NCI-H2196 (cell line): ENCODE results near the gene FAM20C.

Source experiments
- DNase-seq: peaks from one replicate; lab custom pipeline; 2025; ENCODE audit not compliant: unreplicated experiment; lab: John Stamatoyannopoulos, UW

Gene FAM20C

DNA sequence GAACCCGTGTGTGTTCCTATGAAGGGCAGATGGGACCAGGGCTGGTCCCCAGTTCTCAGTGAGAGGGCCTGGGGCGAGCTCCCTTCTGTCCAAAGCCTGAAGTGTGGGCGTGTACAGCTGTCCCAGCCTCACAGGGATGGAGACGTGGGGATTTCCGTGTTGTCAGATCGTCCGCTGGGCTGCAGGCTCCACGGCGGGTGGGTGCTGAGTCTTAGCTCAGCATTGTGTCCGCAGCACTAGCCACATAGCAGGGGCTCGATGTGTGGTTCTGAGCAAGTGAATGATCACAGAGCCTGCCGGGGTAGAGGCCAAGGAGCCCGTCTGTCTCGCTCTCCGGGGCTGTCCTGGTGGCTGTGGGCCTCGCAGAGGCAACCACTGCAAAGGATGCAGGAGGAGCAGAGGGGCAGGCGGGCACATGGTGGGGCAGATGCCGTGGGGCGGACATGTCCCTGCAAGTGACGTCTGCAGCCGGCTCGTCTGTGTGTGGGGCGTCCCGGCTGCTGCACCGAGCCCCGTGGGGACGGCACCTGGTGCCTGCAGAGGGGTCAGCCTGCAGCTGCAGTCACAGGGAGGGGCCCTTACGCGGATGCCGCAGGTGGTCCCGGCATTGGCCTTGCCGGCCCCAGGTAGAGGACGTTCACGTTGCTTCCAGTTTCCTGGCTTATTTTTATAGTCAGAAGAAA is 30.9 kb downstream of the FAM20C start:
- DNase-seq, result no peak

- DNase-seq, result no peak
Observed at GRCh38 chr7:223861-224260, 31.5 kb downstream of the FAM20C start.

GRCh38 chr7:226281-226895 is 34.0 kb downstream of the FAM20C start:
- no peak for DNase-seq

DNA sequence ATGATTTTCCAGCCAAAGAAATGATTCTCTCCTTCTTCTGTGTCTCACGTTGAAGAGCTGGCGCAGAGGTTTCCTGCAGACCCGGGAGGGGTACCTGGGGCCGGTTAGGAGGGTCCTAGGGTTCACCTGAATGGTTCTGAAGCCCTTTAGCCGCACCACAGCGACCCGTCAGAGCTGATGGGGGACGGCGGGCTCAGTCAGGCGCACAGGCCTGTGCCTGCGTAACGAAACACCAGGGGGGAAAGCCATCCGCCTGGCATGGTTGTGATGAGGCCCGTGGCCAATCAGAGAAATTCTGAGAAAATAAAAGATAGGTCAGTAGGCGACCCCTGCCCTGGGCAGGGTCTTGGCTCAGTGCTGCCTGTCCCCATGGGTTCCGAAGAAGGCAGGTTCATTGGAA is 35.6 kb downstream of the FAM20C start:
- DNase-seq, result no peak

- DNase-seq, result no peak
Observed at GRCh38 chr7:228610-229009, 36.2 kb downstream of the FAM20C start.

- DNase-seq, result no peak
Observed at GRCh38 chr7:229184-229964, 37.0 kb downstream of the FAM20C start.

GRCh38 chr7:230274-230673 is 37.9 kb downstream of the FAM20C start:
- no peak for DNase-seq

DNA sequence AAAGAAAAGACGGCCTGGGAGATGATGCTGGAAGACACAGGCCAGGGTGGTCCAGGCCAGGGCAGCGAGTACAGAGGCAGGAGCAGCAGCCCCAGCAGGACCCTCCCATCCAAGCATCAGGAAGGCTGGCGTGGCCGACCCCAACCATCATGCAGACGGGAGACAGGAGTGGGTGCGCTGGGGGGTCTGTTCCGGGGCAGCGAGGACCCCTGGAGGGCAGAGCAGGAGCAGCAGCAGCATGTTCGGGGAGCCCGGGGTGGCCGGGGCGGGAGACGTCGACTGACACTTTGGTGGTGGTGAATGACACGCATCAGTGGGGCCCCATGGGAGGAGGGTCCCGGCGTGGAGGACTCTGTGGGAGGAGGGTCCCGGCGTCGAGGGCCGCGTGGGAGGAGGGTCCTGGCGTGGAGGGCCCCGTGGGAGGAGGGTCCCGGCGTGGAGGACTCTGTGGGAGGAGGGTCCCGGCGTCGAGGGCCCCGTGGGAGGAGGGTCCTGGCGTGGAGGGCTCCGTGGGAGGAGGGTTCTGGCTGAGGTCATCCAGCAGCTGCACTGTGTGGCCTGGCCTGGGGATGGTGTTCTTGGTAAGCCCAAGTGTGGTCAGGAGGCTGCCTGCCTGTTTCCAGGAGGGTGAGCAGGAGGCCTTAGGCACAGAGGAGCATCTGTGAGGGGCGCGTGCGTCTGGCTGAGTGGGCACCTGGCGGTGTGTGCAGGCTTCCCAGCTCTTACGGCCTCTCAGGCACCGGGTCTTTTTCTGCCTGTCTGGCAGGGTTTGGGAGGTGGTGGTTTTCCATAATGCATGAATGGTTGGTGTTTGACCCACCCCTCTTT is 38.9 kb downstream of the FAM20C start:
- no peak for DNase-seq

- no peak for DNase-seq
Observed at GRCh38 chr7:231858-232246, 39.5 kb downstream of the FAM20C start.

DNA sequence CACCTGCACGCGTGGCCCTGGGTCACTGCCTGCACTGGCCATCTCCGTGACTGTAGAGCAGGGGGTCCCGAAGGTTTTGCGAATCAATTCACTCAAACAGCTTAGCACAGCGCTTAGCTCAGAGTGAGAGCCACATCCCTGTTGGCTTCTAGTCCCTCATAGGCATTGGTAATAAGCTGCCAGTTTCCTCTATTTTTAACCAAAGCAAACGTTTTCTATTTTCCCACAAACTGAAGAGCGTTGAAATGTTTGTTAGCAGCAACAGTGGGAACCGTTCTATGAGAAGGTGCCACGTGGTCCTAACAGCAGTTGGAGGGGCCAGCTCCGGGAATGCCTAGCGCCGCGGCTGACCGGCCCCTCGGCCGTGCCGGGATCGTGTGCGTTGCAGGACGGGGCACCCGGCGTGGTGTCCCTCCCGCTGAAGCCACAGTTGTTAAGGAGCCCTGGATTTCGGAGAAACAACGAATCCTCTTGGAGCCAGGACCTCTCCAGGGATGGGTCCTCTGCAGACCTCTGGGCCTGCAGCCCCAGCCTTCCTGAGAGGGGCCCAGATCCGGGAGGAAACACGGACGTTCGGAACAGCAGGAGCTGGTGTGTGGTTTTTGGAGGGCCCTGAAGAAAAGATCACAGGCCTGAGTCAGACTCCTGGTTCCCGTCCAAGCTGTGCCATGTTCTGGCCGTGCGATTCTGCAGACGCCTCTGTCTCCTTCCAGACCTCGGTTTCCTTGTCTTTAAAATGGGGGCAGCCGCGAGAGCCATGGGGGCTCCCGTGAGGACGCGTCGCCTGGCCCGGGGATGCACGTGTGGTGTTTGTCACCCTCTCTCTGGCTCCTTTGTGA is 40.3 kb downstream of the FAM20C start:
- DNase-seq, result no peak

DNA sequence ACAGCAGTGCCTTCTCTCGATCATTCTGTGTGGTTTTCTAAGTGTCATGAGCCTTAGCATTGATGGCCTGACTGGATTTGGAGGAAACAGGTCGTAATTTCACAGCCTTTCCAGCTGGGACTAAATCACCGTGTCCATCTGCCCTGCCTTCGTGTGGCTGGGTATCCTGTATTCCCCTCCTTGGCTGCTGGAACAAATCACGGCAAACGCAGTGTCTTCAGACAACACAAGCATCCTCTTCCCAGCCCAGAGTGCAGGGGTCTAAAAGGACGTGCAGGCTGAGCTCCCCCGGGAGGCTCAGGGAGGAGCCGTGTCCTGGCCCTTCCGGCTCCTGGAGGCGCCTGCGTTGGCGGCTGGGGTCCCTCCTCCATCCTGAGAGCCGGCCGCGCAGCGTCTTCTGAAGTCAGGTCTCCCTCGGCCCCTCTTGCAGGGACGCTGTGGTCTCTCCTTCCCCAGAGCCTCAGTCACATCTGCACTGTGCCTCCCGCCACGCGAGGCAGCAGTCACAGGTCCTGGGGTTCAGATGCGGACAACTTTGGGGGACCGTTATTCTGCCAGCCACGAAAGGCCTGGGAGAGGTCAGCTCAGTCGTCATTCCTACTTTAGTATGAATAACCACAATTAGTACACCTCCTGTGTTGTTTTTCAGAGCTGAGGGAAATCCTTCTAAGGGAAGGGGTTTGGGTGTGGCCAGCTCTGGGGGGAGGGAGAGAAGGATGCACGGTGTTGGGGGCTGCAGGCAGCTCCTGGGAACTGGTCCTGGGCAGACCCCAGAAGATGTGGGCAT is 41.1 kb downstream of the FAM20C start:
- no peak for DNase-seq

DNA sequence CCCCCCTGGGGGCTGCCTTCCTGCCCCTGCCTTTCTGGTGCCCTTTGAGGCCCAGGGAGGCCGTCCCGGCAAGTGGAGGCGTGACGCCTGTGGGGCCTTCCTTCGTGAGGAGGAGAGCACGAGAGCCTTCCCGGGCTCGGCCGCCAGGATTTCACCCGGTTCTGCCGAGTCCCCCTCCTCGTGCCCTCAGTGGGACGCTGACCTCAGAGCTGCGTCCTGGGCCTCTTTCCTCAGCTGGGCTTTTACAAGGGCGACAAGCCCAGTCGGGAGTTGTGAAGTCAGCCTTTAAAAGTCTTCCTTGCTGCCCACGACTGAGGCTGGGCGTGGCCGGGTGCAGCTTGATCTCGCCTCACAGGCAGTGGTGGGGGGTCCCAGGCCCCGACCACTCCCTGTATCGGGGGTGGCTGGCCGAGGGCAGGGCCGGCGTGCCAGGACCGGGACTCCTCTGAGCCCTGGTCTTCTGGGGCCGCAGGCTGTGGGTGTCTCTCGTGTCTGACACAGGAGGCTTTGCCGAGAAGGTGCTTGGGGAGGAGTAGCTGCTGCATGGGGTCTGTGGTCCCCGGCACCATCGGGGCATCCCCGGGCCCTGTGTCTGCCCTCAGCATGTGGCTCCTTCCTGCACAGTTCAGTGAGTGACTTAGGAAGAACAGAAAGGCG is 41.8 kb downstream of the FAM20C start:
- no peak for DNase-seq

DNA sequence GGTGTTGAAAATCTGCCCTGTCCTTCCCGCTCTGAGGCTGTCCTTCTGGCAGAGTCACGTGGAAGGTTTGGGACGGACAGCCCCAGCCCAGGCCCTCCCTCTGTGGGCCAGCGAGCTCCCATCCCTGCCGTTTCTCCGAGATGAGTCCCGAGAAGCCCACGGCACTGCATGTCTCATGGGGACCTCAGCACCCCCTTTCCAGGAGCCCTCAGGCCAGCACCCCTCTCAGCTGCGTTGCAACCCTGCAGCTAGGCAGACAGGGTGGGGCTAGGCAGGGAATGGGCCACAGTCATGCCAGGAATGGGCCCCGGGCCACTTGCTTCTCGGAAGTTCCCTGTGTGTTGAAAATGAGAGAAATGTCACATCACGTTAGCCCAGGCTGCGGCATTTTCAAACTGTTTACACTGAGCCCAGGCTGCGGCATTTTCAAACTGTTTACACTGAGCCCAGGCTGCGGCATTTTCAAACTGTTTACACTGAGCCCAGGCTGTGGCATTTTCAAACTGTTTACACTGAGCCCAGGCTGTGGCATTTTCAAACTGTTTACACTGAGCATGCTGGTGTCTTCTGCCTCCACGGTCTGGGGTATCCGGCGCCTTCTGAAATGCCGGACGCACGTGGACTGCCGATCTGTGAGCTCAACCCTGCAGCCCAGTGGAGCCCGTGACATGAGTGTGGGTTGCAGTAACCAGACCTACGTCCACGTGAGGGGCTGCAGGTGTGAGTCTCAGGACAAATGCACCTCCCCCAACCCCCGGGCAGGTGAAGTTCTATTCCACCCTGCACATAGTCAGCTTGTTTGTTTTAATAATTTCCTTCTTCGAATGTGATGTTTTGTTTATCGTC is 42.6 kb downstream of the FAM20C start:
- DNase-seq, result no peak

GRCh38 chr7:235576-236395 is 43.4 kb downstream of the FAM20C start:
- no peak for DNase-seq

GRCh38 chr7:236967-237366 is 44.6 kb downstream of the FAM20C start:
- no peak for DNase-seq

DNA sequence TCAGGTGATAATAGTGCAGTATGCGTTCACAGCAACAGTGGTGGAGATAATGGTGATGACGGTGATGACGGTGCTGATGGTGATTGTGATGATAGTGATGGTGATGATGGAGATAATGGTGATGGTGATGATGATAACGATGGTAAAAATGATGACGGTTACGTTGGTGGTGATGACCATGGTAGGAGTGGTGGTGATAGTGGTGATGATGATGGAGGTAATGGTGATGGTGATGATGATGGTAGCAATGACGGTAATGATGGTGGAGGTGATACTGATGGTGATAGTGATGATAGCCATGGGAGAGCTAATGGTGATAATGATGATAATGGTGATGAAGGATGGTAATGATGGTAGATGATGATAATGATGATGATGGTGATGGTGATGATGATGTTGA is 45.0 kb downstream of the FAM20C start:
- DNase-seq, result no peak

- no peak for DNase-seq
Observed at GRCh38 chr7:240146-240676, 47.8 kb downstream of the FAM20C start.
